Epithelial cell of proximal tubule (primary cell): ENCODE results near the gene RIPK3. TPM values are rescaled to one million over a fixed set of nuclear protein-coding genes. Genes with fewer than 3 reads are reported as not detected.

Source experiments
- DNase-seq: peaks from one replicate; pipeline ENCODE4 v3.0.0-alpha.2; 2011; ENCODE audit warnings: low read depth
- H3K4me3 ChIP-seq: 2 replicates; pipeline ENCODE4 v1.5.1; 2011; ENCODE audit warnings: low read depth, mild to moderate bottlenecking, low read length
- CTCF ChIP-seq: conservative IDR thresholded peaks from 2 replicates; pipeline ENCODE4 v1.5.1; 2012; ENCODE audit warnings: low read depth, mild to moderate bottlenecking, low read length
- total RNA-seq: library from RNA; depleted of rRNA; stranded (reverse); fragments of >200 nt; gene quantifications from 2 replicates; pipeline ENCODE4 v1.2.3, GENCODE V29; 2015

The RIPK3 gene
- total RNA-seq, 1 donor from 2014 or later = 7.6 TPM

DNA sequence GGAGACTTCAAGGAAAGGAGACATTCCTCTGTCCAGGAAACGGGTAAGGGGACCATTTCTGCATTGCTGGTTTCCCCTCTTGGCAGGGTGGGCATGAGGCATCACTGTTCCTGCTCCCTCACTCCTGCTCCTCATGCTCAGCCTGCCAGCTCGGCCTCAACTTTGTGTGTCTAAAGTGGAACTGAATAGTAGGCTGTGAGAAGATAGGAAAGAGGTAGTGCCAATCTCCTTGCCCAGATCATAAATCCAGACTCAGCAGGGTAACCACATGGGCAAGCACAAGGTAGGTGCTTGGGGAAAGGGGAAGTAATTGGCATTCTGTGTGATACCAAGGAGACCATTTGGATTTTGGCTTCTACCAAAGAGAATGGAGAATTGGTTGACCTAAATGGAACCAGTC is 25.9 kb downstream of the RIPK3 start:
- no peak overlapping the region for H3K4me3 ChIP-seq
- TF ChIP-seq CTCF = no peak
- DNase-seq = no peak

DNA sequence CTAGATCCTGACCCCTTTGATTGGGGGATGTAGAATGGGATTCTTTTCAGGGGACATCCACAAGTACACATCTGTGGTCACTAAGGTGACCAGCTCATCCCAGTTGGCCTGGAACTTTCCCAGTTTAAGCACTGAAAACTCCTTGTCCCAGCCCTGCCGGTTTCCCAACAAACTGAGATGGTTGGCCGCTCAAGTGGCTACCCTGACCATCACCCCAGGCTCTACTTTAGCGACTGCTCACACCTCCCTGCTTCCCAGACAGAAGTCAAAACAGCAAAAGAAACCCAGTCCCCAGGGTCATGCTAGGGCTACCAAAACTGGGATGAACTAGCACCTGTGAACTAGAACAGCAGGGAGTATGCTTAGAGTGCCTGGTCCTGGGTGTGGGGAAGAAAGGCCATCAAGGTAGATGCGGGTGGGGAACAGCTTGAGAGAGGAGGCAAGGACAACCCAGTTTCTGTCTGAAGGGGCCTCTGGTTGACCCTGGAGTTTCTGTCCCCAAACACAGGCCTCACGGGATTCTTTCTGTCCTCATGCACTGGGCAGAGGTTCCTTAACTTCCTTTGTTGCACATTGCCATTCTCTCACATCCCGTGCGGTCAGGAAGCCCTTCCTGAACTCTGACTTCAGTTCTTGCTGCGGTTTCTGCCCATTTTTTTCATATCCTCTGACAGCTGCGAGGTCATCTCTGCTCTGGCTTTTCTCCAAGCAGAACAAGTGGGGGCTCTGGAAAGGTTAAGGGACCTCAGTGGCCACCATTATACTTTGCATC is 26.9 kb downstream of the RIPK3 start:
- TF ChIP-seq CTCF = no peak
- no peak for DNase-seq
- H3K4me3 ChIP-seq = no peak overlapping the region

GRCh38 chr14:24311837-24312615 is 27.8 kb downstream of the RIPK3 start:
- no peak overlapping the region for H3K4me3 ChIP-seq
- TF ChIP-seq CTCF = peak; percentile 24
- peak; percentile 77 for DNase-seq

DNA sequence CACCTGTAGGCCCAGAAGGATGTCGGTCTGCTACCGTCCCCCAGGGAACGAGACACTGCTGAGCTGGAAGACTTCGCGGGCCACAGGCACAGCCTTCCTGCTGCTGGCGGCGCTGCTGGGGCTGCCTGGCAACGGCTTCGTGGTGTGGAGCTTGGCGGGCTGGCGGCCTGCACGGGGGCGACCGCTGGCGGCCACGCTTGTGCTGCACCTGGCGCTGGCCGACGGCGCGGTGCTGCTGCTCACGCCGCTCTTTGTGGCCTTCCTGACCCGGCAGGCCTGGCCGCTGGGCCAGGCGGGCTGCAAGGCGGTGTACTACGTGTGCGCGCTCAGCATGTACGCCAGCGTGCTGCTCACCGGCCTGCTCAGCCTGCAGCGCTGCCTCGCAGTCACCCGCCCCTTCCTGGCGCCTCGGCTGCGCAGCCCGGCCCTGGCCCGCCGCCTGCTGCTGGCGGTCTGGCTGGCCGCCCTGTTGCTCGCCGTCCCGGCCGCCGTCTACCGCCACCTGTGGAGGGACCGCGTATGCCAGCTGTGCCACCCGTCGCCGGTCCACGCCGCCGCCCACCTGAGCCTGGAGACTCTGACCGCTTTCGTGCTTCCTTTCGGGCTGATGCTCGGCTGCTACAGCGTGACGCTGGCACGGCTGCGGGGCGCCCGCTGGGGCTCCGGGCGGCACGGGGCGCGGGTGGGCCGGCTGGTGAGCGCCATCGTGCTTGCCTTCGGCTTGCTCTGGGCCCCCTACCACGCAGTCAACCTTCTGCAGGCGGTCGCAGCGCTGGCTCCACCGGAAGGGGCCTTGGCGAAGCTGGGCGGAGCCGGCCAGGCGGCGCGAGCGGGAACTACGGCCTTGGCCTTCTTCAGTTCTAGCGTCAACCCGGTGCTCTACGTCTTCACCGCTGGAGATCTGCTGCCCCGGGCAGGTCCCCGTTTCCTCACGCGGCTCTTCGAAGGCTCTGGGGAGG is 28.9 kb downstream of the RIPK3 start, which contains the start of gene LTB4R:
LTB4R (plus strand) TSS at position 857 of the 959 bp plus-strand sequence. CDS start 4,150 bp downstream, outside the sequence.
- H3K4me3 ChIP-seq = peak within 1 kb of the TSS; percentile 11
- peak; percentile 27 for TF ChIP-seq CTCF
- no peak for DNase-seq

GRCh38 chr14:24310265-24310645 is 29.5 kb downstream of the RIPK3 start:
- H3K4me3 ChIP-seq = no peak overlapping the region
- TF ChIP-seq CTCF = no peak

GRCh38 chr14:24309538-24310264 is 30.1 kb downstream of the RIPK3 start, which contains the start of gene LTB4R2:
LTB4R2 (plus strand) TSS chr14:24310140; CDS start chr14:24310665, 525 bp downstream.
- DNase-seq = no peak
- peak within 1 kb of the TSS; percentile 11 for H3K4me3 ChIP-seq
- no peak for TF ChIP-seq CTCF

More at GRCh38 chr14:24310265-24310645, 29.5 kb downstream of the RIPK3 start:
- DNase-seq = no peak
